ENCODE measurements around the gene AKT3. TPM values are rescaled to one million over a fixed set of nuclear protein-coding genes. Genes with fewer than 3 reads are reported as not detected.

The AKT3 gene
- total RNA-seq, 1 experiment from 2014 or later = 35.8 TPM

DNA sequence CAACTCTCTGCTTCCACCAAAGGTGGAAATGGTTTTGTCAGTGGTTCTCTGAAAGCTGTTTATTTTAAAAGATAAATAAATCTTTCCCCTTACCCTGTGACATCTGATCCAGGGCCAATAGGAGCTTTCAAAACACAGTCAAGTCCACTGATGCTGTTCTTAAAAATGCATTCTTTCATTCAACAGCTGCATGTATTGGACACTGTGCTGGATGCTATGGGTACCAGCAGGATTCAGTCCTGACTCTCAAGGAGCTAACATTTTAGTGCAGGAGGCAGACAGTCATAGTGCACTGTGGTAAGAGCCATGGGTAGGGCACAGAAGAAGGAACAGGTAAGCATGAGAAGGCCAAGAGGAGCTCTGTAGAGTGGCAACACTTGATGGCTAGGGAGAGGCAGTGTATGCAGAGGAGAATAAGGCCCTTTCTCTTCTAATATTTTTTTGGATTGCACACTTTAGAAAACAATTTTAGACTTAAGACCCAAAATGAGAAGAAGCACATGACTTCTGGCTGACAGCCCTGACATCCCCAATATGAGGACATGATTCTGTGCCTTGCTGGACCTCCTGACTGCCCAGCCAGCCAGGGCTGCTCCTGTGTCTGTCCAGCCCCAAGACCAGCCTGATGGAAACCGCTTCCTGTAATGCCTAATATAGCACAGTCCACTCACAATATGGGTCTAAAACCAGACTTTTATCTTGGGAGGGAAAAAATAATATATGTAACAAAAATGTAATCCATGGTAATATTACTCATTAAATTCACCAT is 386.9 kb downstream of the AKT3 start:
- no peak for DNase-seq (ENCODE audit: low read depth)

DNA sequence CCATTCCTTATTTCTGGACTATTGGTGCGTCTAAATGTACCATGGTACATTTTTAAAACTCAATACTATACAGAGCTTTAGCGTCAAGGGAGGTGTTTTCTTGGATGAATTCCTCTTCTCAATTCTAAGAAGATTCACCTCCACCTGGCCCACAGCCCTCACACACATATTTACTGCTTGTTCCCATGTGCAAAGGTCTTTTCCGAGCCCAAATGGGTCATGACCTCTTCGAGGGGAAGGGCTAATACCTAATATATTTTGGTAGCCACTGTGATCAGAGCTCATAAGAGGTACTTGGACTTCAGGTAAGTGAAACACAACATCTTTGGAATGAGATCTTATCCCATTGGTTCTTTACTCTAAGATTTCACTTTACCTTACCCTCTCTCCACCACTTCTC is 388.3 kb downstream of the AKT3 start:
- no peak for DNase-seq (ENCODE audit: low read depth)

GRCh38 chr1:243459059-243459458 is 391.0 kb downstream of the AKT3 start:
- DNase-seq (ENCODE audit: low read depth) = no peak

- DNase-seq (ENCODE audit: low read depth) = no peak
Observed at GRCh38 chr1:243457363-243457982, 392.6 kb downstream of the AKT3 start.

DNA sequence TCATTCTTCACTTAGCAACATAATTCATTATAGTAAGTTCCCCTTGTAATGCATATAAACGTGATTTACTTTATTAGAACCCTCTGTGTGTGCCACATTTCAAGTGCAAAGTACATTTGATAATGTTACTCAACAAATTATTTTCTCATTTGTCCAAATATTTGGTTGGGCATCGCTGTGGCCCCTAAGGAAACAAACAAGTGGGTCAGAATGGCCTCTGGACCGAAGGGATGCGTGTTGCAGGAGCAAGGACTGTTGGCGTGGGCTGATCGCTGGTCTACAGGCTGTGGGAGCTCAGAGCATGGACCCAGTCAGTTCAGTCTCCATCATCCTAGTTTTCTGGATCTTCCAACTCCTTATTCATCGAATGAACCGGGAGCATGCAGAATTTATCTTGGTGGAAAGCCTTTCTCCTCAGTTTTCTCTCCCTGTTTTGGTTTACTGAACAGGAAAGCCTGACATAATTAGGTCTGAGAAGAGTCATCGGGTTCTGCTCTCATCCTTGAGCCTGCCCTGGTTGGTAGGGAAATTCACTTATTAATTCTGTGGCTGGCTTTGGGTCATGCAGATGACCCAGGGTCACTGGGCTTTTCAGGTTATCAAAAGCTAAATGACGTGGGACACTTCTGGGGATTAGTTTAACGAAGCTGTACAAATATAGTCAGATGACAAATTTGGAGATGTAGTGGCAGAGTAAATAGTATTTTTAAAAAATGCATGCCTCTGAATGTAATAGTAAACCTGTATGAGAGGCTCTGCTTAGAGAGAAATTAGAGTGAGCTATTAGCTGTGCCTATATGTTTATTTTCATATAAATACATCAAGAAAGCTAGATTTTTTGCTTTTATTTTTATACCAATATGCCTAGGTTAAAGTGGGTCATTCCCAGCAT is 394.0 kb downstream of the AKT3 start:
- DNase-seq (ENCODE audit: low read depth) = no peak

DNA sequence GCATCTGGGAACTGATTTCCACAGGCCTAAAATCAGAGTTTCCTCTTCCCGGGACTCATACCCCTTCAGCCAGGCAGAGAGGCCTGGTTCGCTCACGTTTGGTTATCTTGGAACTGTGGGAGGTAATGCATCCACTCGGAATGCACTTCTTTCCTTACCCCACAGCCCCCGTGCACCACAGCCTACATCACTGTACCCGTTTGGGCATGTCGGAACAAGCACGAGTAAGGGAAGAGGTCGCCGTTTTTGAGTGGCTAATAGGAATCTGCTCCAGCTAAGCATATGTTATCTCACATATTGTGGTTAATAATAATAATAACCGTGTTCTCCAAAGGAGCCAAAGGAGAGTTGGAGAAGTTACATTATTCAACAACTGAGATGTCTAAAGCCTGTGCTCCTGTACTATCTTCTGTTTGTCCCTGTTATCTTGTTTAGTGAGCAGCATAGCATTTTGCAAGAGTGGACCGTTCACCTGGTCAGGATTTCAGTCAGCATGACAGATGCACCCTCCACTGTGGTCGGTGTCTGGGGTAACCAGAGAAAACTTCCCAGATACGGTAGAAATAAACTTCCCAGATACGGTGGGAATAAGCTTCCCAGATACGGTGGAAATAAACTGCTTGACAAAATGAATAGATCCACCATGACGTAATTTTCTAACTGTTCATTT is 395.6 kb downstream of the AKT3 start:
- DNase-seq (ENCODE audit: low read depth) = no peak

DNA sequence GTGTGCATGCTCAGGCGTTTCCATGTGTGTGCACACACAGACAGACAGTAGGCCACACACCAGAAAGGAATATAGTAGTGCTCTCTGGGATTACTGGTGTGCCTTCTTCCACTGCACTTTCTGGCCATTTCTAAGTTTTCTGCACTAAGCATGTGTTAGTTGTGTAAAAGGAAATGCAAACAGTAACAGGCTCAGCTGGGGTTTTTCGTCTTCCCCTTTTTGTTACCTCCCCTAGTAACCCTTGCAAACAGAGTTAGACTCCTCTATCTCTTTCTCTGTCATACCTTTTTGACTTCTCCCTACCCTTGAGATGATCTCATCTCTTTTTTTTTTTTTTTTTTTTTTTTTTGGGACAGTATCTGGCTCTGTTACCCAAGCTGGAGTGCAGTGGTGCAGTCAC is 398.0 kb downstream of the AKT3 start:
- DNase-seq (ENCODE audit: low read depth) = no peak

GRCh38 chr1:243449373-243449772 is 400.7 kb downstream of the AKT3 start:
- DNase-seq (ENCODE audit: low read depth) = no peak

DNA sequence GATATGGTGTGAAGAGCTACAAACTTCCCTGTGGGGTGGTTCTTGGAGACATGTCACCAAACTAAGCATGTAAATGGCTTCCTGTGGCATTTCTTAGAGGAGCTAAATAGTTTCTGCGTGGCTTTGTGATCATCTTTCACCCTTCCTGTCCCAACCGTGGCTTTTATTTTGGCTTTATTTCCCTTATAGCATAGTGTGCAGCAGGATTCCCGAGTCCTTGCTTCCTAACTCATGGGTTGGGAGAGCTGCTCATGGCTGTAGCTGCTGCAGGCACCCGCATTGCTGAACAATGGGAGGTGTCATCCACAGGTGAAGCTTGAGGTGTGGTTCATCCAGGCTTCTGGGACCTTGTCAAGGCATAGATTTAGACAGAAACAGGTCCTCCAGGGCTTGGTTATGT is 402.2 kb downstream of the AKT3 start:
- no peak for DNase-seq (ENCODE audit: low read depth)

- no peak for DNase-seq (ENCODE audit: low read depth)
Observed at GRCh38 chr1:243447347-243447746, 402.7 kb downstream of the AKT3 start.

DNA sequence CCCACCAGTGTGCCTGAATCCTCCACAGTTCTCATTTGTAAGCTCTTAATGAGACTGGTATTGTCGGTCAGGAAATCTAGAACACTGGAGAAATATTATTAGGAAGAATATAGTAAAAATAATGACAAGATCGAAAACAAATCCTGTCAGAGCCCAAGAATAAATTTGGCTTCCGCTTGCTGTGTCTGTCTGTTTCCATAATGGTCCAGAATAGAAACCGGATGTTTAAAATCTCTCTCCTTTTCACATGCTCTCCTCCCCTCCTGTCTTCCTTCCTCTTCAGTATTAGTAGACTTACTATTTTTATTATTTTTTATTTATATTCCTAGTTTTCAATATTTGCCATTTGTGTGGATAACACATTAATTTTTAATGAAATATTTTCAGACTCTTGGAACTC is 406.5 kb downstream of the AKT3 start:
- DNase-seq (ENCODE audit: low read depth) = no peak

DNA sequence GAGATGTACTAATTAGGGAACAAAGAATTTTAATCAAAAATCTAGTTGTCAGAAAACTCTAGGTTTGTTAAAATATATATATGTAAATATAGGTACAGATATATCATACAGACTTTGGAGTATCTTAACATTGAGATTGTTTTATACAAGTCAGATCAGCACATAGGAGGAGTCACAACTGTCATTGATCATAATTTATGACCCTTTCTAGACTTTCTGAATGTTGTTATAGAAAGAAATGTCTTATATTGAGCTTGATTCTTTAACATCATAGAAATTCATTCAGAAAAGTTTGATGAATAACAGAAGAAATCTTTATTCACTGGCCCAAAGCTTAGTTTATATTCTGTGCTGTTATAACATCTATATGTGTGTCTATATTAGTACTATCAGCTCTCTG is 408.4 kb downstream of the AKT3 start:
- no peak for DNase-seq (ENCODE audit: low read depth)

DNA sequence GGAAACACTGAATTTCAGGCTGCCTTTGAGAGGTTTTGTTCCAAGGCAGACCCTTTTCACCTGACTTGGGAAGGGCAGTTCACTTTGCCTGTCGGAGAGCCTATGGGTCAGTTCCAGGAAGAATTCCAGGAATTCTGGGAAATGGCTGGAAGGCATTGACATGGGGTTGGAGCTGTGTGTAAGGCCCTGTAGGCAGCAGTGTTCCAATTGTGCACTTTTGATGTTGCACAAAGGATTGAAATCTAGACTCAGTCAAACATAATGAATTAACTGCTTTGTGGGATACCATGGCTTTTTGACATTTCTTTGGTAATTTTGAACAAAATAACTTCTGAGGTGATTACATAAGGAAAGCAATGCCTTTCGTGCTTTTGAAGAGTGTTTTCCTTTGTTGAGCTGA is 409.6 kb downstream of the AKT3 start:
- no peak for DNase-seq (ENCODE audit: low read depth)

GRCh38 chr1:243438815-243439214 is 411.2 kb downstream of the AKT3 start:
- peak; percentile 7 for DNase-seq (ENCODE audit: low read depth)

Other genes starting within 250 kb of the AKT3 start
- 18.7 and 29.4 TPM in 2 replicates for gene ZBTB18, start 201.0 kb upstream of the AKT3 start, total RNA-seq (2014; rRNA removed; shearing (Covaris generic))